Panc1 (cell line): Measurements from ENCODE around the gene TAOK3.

ENCODE experiments used
- POLR2AphosphoS5 ChIP-seq: IDR thresholded peaks from 2 replicates; pipeline ENCODE4 v1.6.1; 2012; ENCODE audit warnings: mild to moderate bottlenecking, low read depth, low read length, moderate library complexity
- REST ChIP-seq, 2 experiments: IDR thresholded peaks; 2 replicates each; pipeline ENCODE4 v1.6.1; 2011 to 2012; ENCODE audit warnings: low read depth in 2 of 2, control low read depth in 1 of 2, low read length in 1 of 2, mild to moderate bottlenecking in 1 of 2, moderate library complexity in 1 of 2; ENCODE audit not compliant: insufficient read depth in 1 of 2
- SIN3A ChIP-seq: IDR thresholded peaks from 2 replicates; pipeline ENCODE4 v1.6.1; 2012; ENCODE audit warnings: low read depth, mild to moderate bottlenecking, low read length, moderate library complexity, borderline replicate concordance; ENCODE audit not compliant: insufficient read depth
- TCF7L2 ChIP-seq: IDR thresholded peaks from 2 replicates; pipeline ENCODE4 v1.6.1; 2011; ENCODE audit warnings: mild to moderate bottlenecking, low read depth, low read length, inconsistent platforms
- TF ChIP-seq, protein P1 (sequence below): fragments of 450-650 bp; IDR thresholded peaks from 2 replicates; pipeline ENCODE4 v1.5.1; 2017; ENCODE audit warnings: mild to moderate bottlenecking

- TF ChIP-seq, protein P1, sequence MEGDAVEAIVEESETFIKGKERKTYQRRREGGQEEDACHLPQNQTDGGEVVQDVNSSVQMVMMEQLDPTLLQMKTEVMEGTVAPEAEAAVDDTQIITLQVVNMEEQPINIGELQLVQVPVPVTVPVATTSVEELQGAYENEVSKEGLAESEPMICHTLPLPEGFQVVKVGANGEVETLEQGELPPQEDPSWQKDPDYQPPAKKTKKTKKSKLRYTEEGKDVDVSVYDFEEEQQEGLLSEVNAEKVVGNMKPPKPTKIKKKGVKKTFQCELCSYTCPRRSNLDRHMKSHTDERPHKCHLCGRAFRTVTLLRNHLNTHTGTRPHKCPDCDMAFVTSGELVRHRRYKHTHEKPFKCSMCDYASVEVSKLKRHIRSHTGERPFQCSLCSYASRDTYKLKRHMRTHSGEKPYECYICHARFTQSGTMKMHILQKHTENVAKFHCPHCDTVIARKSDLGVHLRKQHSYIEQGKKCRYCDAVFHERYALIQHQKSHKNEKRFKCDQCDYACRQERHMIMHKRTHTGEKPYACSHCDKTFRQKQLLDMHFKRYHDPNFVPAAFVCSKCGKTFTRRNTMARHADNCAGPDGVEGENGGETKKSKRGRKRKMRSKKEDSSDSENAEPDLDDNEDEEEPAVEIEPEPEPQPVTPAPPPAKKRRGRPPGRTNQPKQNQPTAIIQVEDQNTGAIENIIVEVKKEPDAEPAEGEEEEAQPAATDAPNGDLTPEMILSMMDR = peak; percentile 95
- TF ChIP-seq POLR2AphosphoS5 (no peak), TCF7L2 (no peak), REST (IDR thresholded peaks at IDR 0.05; ENCODE audit: insufficient read depth in 1 of 2, low read depth in 2 of 2, low read length in 1 of 2) (no peak), SIN3A (no peak)
These were observed 5.3 kb upstream of the TAOK3 start for GRCh38 chr12:118377884-118378470.
